Right atrium auricular region (tissue), 2 donors: Measurements from ENCODE around the gene LRBA. TPM values are rescaled to one million over a fixed set of nuclear protein-coding genes. Genes with fewer than 3 reads are reported as not detected.

ENCODE experiments used
- DNase-seq: peaks from one replicate; pipeline ENCODE4 v3.0.0-alpha.2; 2019; ENCODE audit warnings: low spot score
- H3K27ac ChIP-seq, 2 donors: fragments of 200-600 bp; sonication (generic); 1 replicate in 1 of 2; 2 replicates in 1 of 2; pipeline ENCODE4 v1.5.1; 2016 to 2019
- H3K27me3 ChIP-seq, 2 donors: fragments of 200-600 bp; sonication (generic); one replicate each; pipeline versions ENCODE4 v1.5.1 to v1.6.0; 2017 to 2019
- H3K36me3 ChIP-seq: fragments of 200-600 bp; sonication (generic); one replicate; pipeline ENCODE4 v1.5.1; 2016
- H3K4me1 ChIP-seq, 2 donors: fragments of 200-600 bp; sonication (generic); one replicate each; pipeline versions ENCODE4 v1.5.1 to v1.6.0; 2017 to 2019
- H3K4me3 ChIP-seq, 2 donors: fragments of 200-600 bp; sonication (generic); 1 replicate in 1 of 2; 2 replicates in 1 of 2; pipeline ENCODE4 v1.5.1; 2017 to 2019; ENCODE audit warnings: mild to moderate bottlenecking in 1 of 2, moderate library complexity in 1 of 2
- H3K9me3 ChIP-seq, 2 donors: fragments of 200-600 bp; sonication (generic); one replicate each; pipeline ENCODE4 v1.5.1; 2019
- total RNA-seq, 2 donors: library from RNA; depleted of rRNA; stranded (reverse); fragments of >200 nt; gene quantifications; one replicate each; pipeline ENCODE4 v1.1.0, GENCODE V29; 2016
- TF ChIP-seq, protein P1 (sequence below), 2 donors: fragments of 200-600 bp; sonication (generic); IDR thresholded peaks; one replicate each; pipeline ENCODE4 v1.5.1; 2019; ENCODE audit warnings: antibody characterized with exemption in 2 of 2

The LRBA gene
- total RNA-seq, 2 donors from 2014 or later = 20.8 to 37.7 TPM

DNA sequence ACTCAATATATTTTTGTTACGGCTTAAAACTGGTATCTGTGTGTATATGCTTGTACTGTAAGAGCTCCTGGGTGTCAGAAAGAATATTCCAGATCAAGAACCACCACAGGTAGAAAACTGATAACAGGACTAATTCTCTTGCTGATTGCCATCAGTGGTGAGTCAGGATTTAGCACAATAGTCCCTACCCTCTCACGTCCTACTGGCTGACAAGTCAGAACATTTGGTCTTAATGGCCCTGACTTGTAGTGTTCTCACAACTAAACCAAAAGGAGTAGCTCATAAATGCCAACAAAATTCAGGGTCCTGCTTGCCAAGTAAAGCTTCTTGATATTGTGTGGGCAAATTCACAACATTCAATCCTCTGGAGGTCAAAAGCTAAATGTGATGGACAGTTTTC is 538.3 kb downstream of the LRBA start:
- Histone ChIP-seq H3K9me3 (no peaks in the 10 kb centered on the region), H3K27me3 (no peaks in the 10 kb centered on the region), H3K27ac (no peak overlapping the region), H3K4me1 (no peaks in the 10 kb centered on the region), H3K36me3 (no peaks in the 10 kb centered on the region), H3K4me3 (no peak overlapping the region)
- TF ChIP-seq, protein P1, sequence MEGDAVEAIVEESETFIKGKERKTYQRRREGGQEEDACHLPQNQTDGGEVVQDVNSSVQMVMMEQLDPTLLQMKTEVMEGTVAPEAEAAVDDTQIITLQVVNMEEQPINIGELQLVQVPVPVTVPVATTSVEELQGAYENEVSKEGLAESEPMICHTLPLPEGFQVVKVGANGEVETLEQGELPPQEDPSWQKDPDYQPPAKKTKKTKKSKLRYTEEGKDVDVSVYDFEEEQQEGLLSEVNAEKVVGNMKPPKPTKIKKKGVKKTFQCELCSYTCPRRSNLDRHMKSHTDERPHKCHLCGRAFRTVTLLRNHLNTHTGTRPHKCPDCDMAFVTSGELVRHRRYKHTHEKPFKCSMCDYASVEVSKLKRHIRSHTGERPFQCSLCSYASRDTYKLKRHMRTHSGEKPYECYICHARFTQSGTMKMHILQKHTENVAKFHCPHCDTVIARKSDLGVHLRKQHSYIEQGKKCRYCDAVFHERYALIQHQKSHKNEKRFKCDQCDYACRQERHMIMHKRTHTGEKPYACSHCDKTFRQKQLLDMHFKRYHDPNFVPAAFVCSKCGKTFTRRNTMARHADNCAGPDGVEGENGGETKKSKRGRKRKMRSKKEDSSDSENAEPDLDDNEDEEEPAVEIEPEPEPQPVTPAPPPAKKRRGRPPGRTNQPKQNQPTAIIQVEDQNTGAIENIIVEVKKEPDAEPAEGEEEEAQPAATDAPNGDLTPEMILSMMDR (IDR thresholded peaks at IDR 0.05) = no peak
- no peak for DNase-seq

DNA sequence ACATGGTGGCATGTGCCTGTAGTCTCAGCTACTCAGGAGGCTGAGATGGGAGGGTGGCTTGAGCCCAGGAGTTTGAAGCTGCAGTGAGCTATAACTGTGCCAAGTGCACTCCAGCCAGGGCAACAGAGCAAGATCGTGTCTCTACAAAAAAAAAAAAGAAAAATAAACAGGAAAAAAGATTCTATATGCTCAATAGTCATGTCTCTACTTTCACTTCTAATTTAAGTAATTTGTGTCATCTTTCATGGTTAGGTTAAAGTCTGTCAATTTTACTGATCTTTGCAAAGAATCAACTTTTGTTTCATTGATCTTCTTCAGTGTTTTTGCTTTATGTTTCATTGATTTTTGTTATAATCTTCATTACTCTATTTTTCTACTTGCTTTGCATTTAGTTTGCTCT is 539.3 kb downstream of the LRBA start:
- Histone ChIP-seq H3K4me1 (no peaks in the 10 kb centered on the region), H3K27me3 (no peaks in the 10 kb centered on the region), H3K4me3 (no peak overlapping the region), H3K9me3 (no peaks in the 10 kb centered on the region), H3K27ac (no peak overlapping the region), H3K36me3 (no peaks in the 10 kb centered on the region)
- no peak for DNase-seq
- TF ChIP-seq, protein P1 (IDR thresholded peaks at IDR 0.05) = no peak

DNA sequence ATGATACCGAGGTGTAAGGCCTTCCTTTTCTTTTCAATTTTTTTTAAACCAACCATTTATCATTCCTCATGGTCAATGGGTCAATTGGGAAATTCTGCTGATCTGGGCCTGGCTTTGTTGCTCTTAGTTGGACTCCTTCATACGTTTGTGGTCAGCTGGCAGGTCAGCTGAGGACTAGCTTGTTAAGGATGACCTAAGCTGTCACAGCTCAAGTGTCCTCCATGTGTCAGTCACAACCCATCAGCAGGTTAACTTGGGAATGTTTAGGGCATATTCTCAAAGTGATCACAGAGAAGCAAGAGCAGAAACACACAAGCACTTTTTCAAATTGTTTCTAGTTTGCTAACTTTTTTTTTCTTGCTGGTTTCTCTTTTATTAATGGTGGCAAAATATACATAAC is 550.6 kb downstream of the LRBA start:
- H3K4me1 ChIP-seq = no peaks in the 10 kb centered on the region
- H3K27me3 ChIP-seq = no peaks in the 10 kb centered on the region
- H3K27ac ChIP-seq = no peak overlapping the region
- no peak for DNase-seq
- no peaks in the 10 kb centered on the region for H3K36me3 ChIP-seq
- no peak overlapping the region for H3K4me3 ChIP-seq
- no peaks in the 10 kb centered on the region for H3K9me3 ChIP-seq
- TF ChIP-seq, protein P1 (IDR thresholded peaks at IDR 0.05) = no peak

DNA sequence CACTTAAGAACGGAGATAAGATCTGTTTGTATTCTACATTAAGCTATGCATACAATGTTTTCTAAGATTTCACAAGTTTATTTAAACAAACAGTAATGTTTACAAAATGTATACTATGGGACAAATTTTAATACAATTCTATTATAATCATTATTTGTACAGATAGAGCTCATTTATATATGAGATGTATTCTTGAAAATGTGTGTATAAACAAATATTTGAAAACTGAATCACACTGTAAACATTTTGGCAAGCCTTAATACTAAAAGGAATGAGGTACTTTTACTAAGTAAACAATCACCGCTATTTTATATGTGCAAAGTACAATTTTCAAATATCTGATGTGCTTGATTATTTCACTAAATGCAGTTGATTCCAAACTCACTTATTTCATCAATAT is 552.3 kb downstream of the LRBA start:
- Histone ChIP-seq H3K4me1 (no peaks in the 10 kb centered on the region), H3K27me3 (no peaks in the 10 kb centered on the region), H3K27ac (no peak overlapping the region), H3K4me3 (no peak overlapping the region), H3K9me3 (no peaks in the 10 kb centered on the region), H3K36me3 (no peaks in the 10 kb centered on the region)
- TF ChIP-seq, protein P1 (IDR thresholded peaks at IDR 0.05) = no peak
- no peak for DNase-seq

DNA sequence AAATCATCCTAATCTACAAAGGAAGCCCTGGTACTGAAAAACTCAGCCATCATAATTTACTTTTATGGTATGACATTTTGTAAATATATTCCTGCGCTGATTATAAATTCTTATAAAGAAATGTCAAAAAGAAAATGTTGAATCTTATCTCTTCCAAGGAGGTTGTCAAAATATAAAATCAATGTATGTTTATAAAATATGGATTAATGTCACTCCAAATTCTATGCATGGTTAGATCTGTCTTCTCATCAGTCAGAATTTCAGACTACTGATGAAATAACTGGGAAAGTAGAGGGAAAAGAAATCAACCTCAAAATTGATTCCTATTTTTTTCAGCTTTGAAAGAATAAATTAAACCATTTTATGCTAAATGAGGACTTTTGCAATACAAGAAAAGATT is 553.1 kb downstream of the LRBA start:
- no peaks in the 10 kb centered on the region for H3K4me1 ChIP-seq

DNA sequence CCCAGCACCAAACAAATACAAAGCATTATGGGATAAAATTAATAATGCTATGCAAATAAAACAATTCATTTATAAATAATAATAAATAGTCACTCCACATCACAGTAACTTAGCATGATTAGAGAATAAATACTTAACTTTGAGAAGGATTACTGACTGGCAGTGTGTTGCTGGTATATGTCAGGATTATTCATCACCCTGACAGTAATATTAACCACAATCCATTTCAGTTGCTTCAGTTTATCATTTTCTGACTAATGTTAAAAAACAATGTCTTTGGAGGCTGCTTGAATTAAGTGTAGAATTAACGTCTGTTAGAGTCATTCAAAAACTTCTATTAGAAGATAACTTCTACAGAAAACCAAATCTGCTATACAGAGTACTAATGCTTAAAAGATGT is 557.3 kb downstream of the LRBA start:
- Histone ChIP-seq H3K36me3 (no peaks in the 10 kb centered on the region), H3K4me1 (no peaks in the 10 kb centered on the region), H3K9me3 (no peaks in the 10 kb centered on the region), H3K4me3 (no peak overlapping the region), H3K27ac (no peak overlapping the region), H3K27me3 (no peaks in the 10 kb centered on the region)
- TF ChIP-seq, protein P1 (IDR thresholded peaks at IDR 0.05) = no peak
- DNase-seq = no peak

More for the DNA sequence above, 553.1 kb downstream of the LRBA start:
- H3K4me3 ChIP-seq = no peak overlapping the region
- TF ChIP-seq, protein P1 (IDR thresholded peaks at IDR 0.05) = no peak
- no peaks in the 10 kb centered on the region for H3K9me3 ChIP-seq
- no peaks in the 10 kb centered on the region for H3K36me3 ChIP-seq
- no peaks in the 10 kb centered on the region for H3K27me3 ChIP-seq
- no peak for DNase-seq
- no peak overlapping the region for H3K27ac ChIP-seq
